ENCODE results near the gene HP.

DNA sequence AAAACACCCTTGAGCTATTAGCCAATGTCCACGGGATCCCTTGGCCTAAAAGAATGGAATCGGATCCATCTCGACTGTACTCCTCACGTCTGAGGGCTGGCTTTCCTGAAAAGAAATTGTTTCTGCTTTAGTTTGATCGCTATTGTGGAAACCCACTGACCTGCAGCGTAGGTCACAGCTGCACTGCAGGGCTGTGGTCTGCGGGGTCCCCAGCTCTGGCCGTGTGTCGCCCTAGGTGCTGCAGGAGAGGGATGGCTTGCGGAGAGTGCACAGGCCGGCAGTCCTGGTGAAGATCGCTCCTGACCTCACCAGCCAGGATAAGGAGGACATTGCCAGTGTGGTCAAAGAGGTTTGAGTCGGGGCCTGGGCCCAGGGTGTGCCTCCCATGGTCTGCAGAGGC is 32.2 kb upstream of the HP start:
- TF ChIP-seq, protein P1, sequence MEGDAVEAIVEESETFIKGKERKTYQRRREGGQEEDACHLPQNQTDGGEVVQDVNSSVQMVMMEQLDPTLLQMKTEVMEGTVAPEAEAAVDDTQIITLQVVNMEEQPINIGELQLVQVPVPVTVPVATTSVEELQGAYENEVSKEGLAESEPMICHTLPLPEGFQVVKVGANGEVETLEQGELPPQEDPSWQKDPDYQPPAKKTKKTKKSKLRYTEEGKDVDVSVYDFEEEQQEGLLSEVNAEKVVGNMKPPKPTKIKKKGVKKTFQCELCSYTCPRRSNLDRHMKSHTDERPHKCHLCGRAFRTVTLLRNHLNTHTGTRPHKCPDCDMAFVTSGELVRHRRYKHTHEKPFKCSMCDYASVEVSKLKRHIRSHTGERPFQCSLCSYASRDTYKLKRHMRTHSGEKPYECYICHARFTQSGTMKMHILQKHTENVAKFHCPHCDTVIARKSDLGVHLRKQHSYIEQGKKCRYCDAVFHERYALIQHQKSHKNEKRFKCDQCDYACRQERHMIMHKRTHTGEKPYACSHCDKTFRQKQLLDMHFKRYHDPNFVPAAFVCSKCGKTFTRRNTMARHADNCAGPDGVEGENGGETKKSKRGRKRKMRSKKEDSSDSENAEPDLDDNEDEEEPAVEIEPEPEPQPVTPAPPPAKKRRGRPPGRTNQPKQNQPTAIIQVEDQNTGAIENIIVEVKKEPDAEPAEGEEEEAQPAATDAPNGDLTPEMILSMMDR (conservative IDR thresholded peaks at IDR 0.05; ENCODE audit: low read length) = no peak
- TF ChIP-seq EZH2phosphoT487 (IDR thresholded peaks at IDR 0.05; ENCODE audit: borderline replicate concordance, low read depth, low read length) = no peak

Measured in OCI-LY7 (cell line).